Muscle layer of duodenum (tissue), 2 donors: ENCODE results near the gene ZSCAN4.
A peak's percentile ranks its signal among the peaks of the same experiment; 100 is the strongest.

Source experiments
- H3K27ac ChIP-seq: one replicate; pipeline ENCODE4 v1.7.0; 2013; ENCODE audit warnings: mild to moderate bottlenecking, low read length
- H3K27me3 ChIP-seq: one replicate; pipeline ENCODE4 v1.7.0; 2013; ENCODE audit warnings: low read depth, mild to moderate bottlenecking, control low read depth, low read length
- H3K36me3 ChIP-seq, 2 donors: one replicate each; pipeline ENCODE4 v1.7.0; 2013; ENCODE audit warnings: low read length in 2 of 2, control low read depth in 1 of 2, mild to moderate bottlenecking in 1 of 2; ENCODE audit not compliant: insufficient read depth in 2 of 2, control insufficient read depth in 1 of 2
- H3K4me1 ChIP-seq, 2 donors: one replicate each; pipeline ENCODE4 v1.7.0; 2013; ENCODE audit warnings: low read length in 2 of 2, mild to moderate bottlenecking in 2 of 2, control low read depth in 1 of 2, moderate library complexity in 1 of 2; ENCODE audit not compliant: insufficient read depth in 2 of 2, control insufficient read depth in 1 of 2
- H3K4me3 ChIP-seq, 2 donors: one replicate each; pipeline ENCODE4 v1.7.0; 2013; ENCODE audit warnings: low read length in 2 of 2, low read depth in 1 of 2, mild to moderate bottlenecking in 1 of 2
- H3K9me3 ChIP-seq, 2 donors: one replicate each; pipeline ENCODE4 v1.7.0; 2013; ENCODE audit warnings: low read length in 2 of 2, control low read depth in 1 of 2, mild to moderate bottlenecking in 1 of 2; ENCODE audit not compliant: control insufficient read depth in 1 of 2
- donor health status: healthy.

The ZSCAN4 gene

DNA sequence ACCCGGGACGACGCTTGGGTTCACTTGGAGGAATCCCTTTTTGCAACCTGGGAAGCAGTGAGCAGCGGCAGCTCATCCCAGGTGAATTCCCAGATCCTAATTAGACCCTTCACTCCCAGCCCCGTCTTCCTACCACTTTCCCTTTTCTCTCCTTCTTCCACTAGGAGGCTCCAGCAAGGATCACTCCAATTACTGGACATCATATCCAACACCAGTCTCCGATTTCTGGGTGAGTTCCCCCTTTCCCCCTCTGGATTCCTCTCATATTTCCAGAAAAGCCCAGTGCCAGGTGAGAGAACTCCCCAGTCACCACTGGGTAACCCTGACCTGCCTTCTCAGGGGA, 17.1 kb upstream of the ZSCAN4 start:
- Histone ChIP-seq H3K4me3 (peak overlapping the region in 1 of 2 donors; percentile 14), H3K27me3 (no peaks in the 10 kb centered on the region), H3K9me3 (peaks cover 6 to 18% of the 10 kb centered on the region in 2 donors), H3K27ac (no peak overlapping the region), H3K36me3 (no peaks in the 10 kb centered on the region), H3K4me1 (no peaks in the 10 kb centered on the region)

DNA sequence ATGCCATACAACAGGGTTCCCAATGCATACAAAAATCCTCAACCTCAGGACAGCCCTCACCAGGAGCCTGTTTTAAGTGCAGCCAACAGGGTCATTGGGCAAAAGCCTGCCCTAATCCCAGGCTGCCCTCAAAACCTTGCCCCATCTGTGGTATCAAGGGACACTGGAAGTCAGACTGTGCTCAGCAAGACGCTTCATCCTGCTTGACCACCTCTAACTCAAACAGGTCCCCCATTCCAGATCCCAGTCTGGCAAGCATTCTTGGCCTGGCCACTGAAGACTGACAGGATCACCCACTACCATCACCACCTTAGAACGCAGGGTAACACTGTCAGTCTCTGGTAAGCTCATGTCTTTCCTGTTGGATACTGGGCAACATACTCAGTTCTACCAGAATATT, 15.0 kb upstream of the ZSCAN4 start:
- Histone ChIP-seq H3K9me3 (peaks cover 6 to 18% of the 10 kb centered on the region in 2 donors), H3K36me3 (no peaks in the 10 kb centered on the region), H3K4me3 (no peak overlapping the region), H3K4me1 (no peaks in the 10 kb centered on the region), H3K27ac (no peak overlapping the region), H3K27me3 (no peaks in the 10 kb centered on the region)

DNA sequence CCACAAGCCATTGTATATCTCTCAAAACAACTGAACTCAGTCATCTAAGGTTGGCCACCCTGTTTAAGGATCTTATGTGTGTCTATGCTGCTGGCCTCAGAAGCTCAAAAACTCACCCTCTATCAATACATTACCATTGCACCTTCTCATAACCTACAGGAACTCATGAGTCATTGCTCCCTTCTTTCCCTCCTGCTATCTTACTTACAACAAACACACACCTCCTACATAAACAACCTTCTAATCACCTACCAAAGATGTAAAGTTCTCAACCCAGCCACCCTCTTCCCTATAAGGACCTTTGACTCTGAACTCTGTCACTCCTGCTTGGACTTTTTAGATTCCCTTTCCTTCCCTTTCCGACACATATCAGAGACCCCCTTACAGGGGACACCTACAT, 13.3 kb upstream of the ZSCAN4 start:
- Histone ChIP-seq H3K4me3 (no peak overlapping the region), H3K9me3 (peaks cover 3 to 18% of the 10 kb centered on the region in 2 donors), H3K36me3 (no peaks in the 10 kb centered on the region), H3K27ac (no peak overlapping the region), H3K4me1 (no peaks in the 10 kb centered on the region), H3K27me3 (no peaks in the 10 kb centered on the region)

DNA sequence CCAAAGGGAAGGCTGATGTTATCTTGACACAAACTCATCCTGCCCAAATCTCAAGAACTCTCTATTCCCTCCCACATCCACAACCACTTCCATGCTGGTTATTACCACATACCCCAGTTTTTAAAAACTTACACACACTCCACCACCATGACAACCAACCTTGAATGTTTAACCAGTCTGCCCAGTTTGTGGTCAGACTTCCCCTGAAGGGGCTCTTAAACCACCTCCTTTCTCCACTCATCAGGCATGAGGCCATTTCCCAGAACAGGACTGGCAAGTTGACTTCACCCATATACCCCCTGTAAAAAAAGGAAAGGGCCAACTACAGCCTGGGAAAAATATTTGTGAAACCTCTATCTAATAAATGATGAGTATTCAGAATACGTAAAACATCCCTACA, 12.4 kb upstream of the ZSCAN4 start:
- H3K27ac ChIP-seq, result no peak overlapping the region
- peaks cover 3 to 18% of the 10 kb centered on the region in 2 donors for H3K9me3 ChIP-seq
- H3K4me1 ChIP-seq, result no peaks in the 10 kb centered on the region
- H3K27me3 ChIP-seq, result no peaks in the 10 kb centered on the region
- no peak overlapping the region for H3K4me3 ChIP-seq
- no peaks in the 10 kb centered on the region for H3K36me3 ChIP-seq

DNA sequence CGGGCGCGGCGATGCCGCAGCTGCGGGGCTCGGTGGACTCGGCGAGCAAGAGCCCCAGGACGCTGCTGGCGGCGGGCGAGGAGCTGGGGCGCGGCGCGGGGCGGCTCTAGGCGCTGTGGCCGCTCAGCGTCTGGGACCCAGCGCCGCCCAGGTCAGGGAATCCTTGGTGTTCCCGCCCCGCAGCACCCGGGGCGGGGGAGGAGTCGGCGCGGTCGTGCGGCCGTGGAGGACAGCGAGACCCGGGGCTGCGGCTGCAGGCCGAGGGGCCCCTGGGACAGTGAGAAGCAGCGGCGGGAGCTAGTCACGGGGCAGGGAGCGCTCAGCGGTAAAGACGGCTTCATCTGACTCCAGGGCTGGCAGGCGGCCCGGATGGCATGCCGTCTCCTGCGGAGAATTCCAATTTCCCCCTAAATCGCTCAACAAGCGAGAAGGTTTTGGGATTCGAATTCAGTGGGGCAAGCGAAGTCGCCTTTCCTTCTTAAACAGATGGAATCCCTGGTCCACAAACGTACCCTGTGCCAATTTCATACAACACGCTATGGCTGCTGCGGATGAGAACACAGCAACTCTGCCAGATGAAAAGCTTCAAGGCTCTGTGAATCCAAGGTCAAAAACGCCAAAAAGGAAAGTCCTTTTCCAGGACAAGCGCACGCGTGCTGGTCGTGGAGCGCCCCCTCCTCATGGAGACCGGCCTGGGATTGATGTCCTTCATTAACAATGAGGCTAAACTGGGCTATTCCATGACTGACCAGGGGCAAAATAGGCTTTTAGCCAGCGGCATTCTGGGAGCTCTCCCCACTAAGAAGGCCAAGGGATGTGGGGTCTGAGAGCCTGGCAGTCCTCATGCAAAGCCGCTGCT, 4.2 kb upstream of the ZSCAN4 start:
- H3K4me1 ChIP-seq, result no peaks in the 10 kb centered on the region
- no peaks in the 10 kb centered on the region for H3K36me3 ChIP-seq
- H3K9me3 ChIP-seq, result no peaks in the 10 kb centered on the region
- H3K4me3 ChIP-seq, result peak overlapping the region; percentile 64 to 71
- H3K27me3 ChIP-seq, result no peaks in the 10 kb centered on the region
- no peak overlapping the region for H3K27ac ChIP-seq

- Histone ChIP-seq H3K27ac (no peak overlapping the region), H3K4me3 (no peak overlapping the region)
These were observed 3.4 kb upstream of the ZSCAN4 start for GRCh38 chr19:57665261-57665806.

DNA sequence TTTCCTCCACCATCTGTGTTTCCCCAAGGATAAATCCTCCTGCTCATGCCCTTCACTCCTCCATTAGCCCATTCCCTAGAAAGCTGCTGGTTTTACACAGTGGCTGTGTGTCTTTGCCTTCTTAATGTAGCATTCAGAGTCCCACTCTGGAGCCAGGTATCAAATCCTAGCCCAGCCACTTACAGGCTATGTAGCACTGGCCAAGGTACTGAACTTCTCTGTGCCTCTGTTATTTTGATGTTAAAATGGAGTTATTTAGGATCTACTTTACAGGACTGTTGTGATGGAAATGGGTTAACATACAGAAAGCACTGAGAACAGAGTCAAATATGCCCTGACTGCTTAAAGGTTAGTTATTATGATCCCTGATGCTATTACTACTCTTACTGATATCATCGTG, 1.5 kb upstream of the ZSCAN4 start:
- Histone ChIP-seq H3K27me3 (no peaks in the 10 kb centered on the region), H3K27ac (no peak overlapping the region), H3K36me3 (no peaks in the 10 kb centered on the region), H3K4me3 (no peak overlapping the region), H3K9me3 (no peaks in the 10 kb centered on the region), H3K4me1 (no peaks in the 10 kb centered on the region)

More at GRCh38 chr19:57665261-57665806, 3.4 kb upstream of the ZSCAN4 start:
- Histone ChIP-seq H3K4me1 (no peaks in the 10 kb centered on the region), H3K9me3 (no peaks in the 10 kb centered on the region), H3K36me3 (no peaks in the 10 kb centered on the region), H3K27me3 (no peaks in the 10 kb centered on the region)

DNA sequence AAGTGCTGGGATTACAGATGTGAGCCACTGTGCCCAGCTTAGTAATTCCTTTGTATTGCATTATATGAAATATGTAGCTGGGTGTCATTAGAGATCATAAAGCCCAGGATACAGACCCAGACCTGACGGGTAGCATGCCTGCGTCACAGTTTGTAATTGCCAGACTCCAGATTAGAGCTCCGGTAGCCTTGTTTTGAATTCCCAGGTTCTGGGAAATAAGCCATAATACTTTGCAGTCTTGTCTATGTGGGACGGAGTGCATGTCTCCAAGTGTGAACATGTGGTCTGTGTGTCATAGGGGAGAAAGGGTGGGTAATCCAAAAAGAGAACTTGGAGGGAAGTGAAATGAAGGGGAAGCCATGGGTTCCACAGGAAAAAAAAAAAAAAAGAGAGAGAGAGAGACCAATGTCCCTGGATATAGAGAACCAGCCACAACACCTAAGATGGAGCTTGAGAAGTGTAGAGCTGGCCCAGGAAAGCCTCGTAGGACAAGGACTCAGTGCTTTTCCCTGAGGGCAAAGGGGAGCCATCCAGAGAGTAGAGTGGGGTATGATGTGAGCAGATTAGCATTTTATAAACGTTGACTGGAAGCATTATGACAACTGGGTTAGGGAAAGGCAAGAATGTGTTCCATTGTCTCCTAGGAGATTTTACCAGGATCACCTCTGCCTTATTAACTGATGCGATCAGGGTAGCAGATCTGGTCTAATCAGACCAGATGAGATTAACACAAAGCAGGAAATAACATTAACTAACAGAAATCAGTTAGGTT, 2.6 kb downstream of the ZSCAN4 start:
- H3K27me3 ChIP-seq, result no peaks in the 10 kb centered on the region
- peaks cover 0 to 5% of the 10 kb centered on the region in 2 donors for H3K9me3 ChIP-seq
- H3K4me1 ChIP-seq, result no peaks in the 10 kb centered on the region
- no peak overlapping the region for H3K4me3 ChIP-seq
- H3K27ac ChIP-seq, result no peak overlapping the region
- no peaks in the 10 kb centered on the region for H3K36me3 ChIP-seq

DNA sequence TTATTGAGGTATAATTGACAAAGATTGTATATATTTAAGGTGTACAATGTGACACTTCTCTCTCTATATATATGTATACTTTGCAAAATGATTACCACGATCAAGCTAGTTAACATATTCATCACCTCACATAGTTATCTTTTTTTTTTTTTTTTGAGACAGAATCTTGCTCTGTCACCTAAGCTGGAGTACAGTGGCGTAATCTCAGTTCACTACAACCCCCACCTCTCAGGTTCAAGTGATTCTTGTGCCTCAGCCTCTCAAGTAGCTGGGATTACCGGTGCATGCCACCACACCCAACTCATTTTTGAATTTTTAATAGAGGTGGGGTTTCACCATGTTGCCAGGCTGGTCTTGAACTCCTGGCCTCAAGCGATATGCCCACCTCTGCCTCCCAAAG, 3.7 kb downstream of the ZSCAN4 start:
- no peaks in the 10 kb centered on the region for H3K36me3 ChIP-seq
- no peak overlapping the region for H3K4me3 ChIP-seq
- H3K27me3 ChIP-seq, result no peaks in the 10 kb centered on the region
- H3K27ac ChIP-seq, result no peak overlapping the region
- no peaks in the 10 kb centered on the region for H3K4me1 ChIP-seq
- peaks cover 0 to 5% of the 10 kb centered on the region in 2 donors for H3K9me3 ChIP-seq

GRCh38 chr19:57675881-57676280, 7.1 kb downstream of the ZSCAN4 start:
- H3K4me1 ChIP-seq, result no peaks in the 10 kb centered on the region
- no peak overlapping the region for H3K27ac ChIP-seq
- H3K27me3 ChIP-seq, result no peaks in the 10 kb centered on the region
- H3K36me3 ChIP-seq, result no peaks in the 10 kb centered on the region
- H3K4me3 ChIP-seq, result no peak overlapping the region
- H3K9me3 ChIP-seq, result peaks cover 0 to 5% of the 10 kb centered on the region in 2 donors

- peak overlapping the region; percentile 11 for H3K27ac ChIP-seq
- H3K36me3 ChIP-seq, result peaks cover 29 to 40% of the 10 kb centered on the region in 2 donors
- peaks cover 40 to 44% of the 10 kb centered on the region in 2 donors for H3K9me3 ChIP-seq
- H3K27me3 ChIP-seq, result no peaks in the 10 kb centered on the region
- H3K4me3 ChIP-seq, result peak overlapping the region; percentile 92 to 100
- H3K4me1 ChIP-seq, result peaks cover 0 to 17% of the 10 kb centered on the region in 2 donors
These were observed 13.6 kb downstream of the ZSCAN4 start for GRCh38 chr19:57682226-57682766.
